ENCODE results near the gene DNTTIP2. TPM values are rescaled to one million over a fixed set of nuclear protein-coding genes. Genes with fewer than 3 reads are reported as not detected.
"Not testable (repeated sequence)": the region's sequence is repeated elsewhere in the genome, so short reads cannot be mapped to it uniquely, and the experiment has no call there.

The DNTTIP2 gene
- total RNA-seq, 1 donor from 2014 or later: 50.8 TPM

DNA sequence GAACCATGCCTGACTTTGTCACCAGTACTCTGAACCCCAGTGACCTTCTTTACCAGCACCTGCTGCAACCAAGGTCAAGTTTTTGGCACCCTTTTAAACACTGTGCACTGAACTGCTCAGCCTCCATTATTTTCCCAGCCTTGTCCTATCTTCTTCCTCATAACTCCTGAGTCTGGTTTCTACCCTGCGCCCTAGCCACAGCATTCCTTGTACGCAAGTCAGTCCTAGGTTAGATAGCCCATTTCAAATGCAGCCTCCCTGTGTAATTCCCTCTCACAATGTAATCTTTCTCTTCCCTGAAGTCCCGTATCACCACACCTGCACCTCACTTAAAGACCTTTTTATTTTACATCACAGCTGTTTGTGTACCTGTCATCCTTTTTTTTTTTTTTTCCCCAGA is 37.2 kb downstream of the DNTTIP2 start:
- no peaks in the 10 kb centered on the region for H3K9me3 Mint-ChIP-seq (ENCODE audit: low read depth)
- H3K4me3 Mint-ChIP-seq (ENCODE audit: low read depth): no peak overlapping the region
- TF ChIP-seq, protein P1, sequence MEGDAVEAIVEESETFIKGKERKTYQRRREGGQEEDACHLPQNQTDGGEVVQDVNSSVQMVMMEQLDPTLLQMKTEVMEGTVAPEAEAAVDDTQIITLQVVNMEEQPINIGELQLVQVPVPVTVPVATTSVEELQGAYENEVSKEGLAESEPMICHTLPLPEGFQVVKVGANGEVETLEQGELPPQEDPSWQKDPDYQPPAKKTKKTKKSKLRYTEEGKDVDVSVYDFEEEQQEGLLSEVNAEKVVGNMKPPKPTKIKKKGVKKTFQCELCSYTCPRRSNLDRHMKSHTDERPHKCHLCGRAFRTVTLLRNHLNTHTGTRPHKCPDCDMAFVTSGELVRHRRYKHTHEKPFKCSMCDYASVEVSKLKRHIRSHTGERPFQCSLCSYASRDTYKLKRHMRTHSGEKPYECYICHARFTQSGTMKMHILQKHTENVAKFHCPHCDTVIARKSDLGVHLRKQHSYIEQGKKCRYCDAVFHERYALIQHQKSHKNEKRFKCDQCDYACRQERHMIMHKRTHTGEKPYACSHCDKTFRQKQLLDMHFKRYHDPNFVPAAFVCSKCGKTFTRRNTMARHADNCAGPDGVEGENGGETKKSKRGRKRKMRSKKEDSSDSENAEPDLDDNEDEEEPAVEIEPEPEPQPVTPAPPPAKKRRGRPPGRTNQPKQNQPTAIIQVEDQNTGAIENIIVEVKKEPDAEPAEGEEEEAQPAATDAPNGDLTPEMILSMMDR (IDR thresholded peaks at IDR 0.05; ENCODE audit: unreplicated experiment): no peak
- H3K36me3 Mint-ChIP-seq (ENCODE audit: insufficient read depth): no peaks in the 10 kb centered on the region
- H3K27ac Mint-ChIP-seq: no peak overlapping the region
- H3K4me1 Mint-ChIP-seq (ENCODE audit: low read depth): peaks cover 7% of the 10 kb centered on the region
- no peak for DNase-seq (ENCODE audit: low spot score, unreplicated experiment)
- H3K27me3 Mint-ChIP-seq: no peaks in the 10 kb centered on the region

DNA sequence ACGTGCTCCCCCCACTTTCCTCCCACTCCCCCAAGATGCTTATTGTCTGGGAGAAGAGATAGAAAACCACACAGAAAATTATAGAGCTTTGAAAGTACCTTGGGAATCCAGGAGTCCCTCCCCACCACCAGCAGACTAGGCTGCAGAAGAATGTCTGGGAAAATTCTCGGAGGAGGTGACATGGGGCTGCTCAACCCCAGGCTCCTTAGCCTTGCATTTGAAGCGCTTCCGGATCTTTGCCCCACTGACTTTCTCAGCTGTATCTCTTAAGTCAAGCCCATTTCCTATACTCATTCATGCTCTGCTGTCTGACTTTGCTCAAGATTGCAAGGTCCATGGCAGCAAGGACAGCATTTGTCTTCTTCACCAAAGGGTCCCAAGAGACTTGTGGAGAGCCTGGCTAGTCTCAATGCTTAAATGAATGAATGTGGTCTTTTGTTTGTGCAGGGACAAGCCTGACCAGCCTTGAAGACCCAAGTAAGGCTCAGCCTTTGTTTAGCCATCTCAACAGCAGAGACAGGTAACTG is 38.0 kb downstream of the DNTTIP2 start:
- no peak for DNase-seq (ENCODE audit: low spot score, unreplicated experiment)
- Mint-ChIP-seq H3K4me1 (ENCODE audit: low read depth) (peaks cover 7% of the 10 kb centered on the region), H3K27ac (no peak overlapping the region), H3K4me3 (ENCODE audit: low read depth) (no peak overlapping the region), H3K27me3 (no peaks in the 10 kb centered on the region), H3K9me3 (ENCODE audit: low read depth) (no peaks in the 10 kb centered on the region), H3K36me3 (ENCODE audit: insufficient read depth) (no peaks in the 10 kb centered on the region)
- TF ChIP-seq, protein P1 (IDR thresholded peaks at IDR 0.05; ENCODE audit: unreplicated experiment): no peak

DNA sequence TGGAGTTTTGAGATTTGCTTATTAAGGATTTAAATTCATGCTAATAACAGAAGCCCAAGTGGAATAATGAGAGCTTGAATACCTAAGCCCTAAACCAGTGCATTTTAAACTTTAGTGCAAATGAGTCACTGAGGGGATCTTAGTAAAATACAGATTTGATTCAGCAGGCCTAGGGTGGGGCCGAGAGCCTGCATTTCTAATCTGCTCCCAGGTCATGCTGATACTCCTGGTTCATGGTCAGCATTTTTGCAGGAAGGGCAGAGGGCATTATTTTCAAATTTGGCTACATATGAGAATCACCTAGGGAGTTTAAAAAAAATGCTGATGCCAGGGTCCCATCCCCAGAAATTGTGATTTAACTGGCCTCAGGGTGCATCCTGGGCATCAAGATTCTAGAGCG is 39.3 kb downstream of the DNTTIP2 start:
- Mint-ChIP-seq H3K4me1 (ENCODE audit: low read depth) (peaks cover 2% of the 10 kb centered on the region), H3K36me3 (ENCODE audit: insufficient read depth) (no peaks in the 10 kb centered on the region), H3K9me3 (ENCODE audit: low read depth) (peaks cover 6% of the 10 kb centered on the region), H3K27ac (no peak overlapping the region), H3K27me3 (no peaks in the 10 kb centered on the region), H3K4me3 (ENCODE audit: low read depth) (no peak overlapping the region)
- no peak for DNase-seq (ENCODE audit: low spot score, unreplicated experiment)
- TF ChIP-seq, protein P1 (IDR thresholded peaks at IDR 0.05; ENCODE audit: unreplicated experiment): no peak

DNA sequence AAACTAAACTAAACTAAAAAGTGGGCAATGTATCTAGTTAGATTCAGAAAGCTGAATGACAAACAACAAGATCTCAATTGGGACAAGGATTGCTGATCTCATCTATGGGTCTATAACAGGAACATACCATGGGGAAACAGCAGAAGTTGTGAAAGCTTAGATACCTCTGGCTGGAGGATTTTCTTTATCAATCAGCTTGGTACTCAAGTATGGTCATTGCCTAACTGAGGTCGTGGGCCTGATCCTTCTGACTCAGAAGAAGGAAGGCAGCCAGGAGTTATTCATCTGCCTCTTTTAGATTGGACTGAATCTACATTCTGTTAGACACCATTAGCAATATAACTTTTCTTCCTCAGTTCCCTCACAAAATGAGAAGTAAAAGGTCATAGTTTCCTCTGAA is 39.7 kb downstream of the DNTTIP2 start:
- Mint-ChIP-seq H3K4me3 (ENCODE audit: low read depth) (no peak overlapping the region), H3K27ac (no peak overlapping the region), H3K36me3 (ENCODE audit: insufficient read depth) (peaks cover 1% of the 10 kb centered on the region), H3K4me1 (ENCODE audit: low read depth) (peaks cover under 1% of the 10 kb centered on the region), H3K27me3 (no peaks in the 10 kb centered on the region), H3K9me3 (ENCODE audit: low read depth) (peaks cover 10% of the 10 kb centered on the region)
- DNase-seq (ENCODE audit: low spot score, unreplicated experiment): no peak
- TF ChIP-seq, protein P1 (IDR thresholded peaks at IDR 0.05; ENCODE audit: unreplicated experiment): no peak

DNA sequence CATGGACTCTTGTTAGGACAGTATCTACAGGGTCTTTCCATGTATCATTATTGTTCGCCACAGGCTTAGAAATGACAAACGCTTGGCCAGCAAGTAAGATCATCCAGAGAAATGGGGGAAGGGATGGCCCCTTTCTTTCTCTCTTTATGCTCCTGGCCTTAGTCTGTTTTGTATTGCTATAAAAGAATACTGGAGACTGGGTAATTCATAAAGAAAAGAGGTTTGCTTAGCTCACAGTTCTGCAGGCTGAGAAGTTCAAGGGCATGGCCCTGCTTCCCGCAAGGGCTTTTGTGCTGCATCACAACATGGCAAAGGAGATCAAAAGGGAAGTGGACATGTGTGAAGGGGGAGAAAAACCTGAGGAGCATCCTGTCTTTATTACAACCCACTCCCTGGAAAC is 41.0 kb downstream of the DNTTIP2 start:
- H3K9me3 Mint-ChIP-seq (ENCODE audit: low read depth): peaks cover 19% of the 10 kb centered on the region
- no peak for DNase-seq (ENCODE audit: low spot score, unreplicated experiment)
- no peaks in the 10 kb centered on the region for H3K27me3 Mint-ChIP-seq
- no peak overlapping the region for H3K4me3 Mint-ChIP-seq (ENCODE audit: low read depth)
- peaks cover 6% of the 10 kb centered on the region for H3K36me3 Mint-ChIP-seq (ENCODE audit: insufficient read depth)
- H3K27ac Mint-ChIP-seq: no peak overlapping the region
- no peaks in the 10 kb centered on the region for H3K4me1 Mint-ChIP-seq (ENCODE audit: low read depth)
- TF ChIP-seq, protein P1 (IDR thresholded peaks at IDR 0.05; ENCODE audit: unreplicated experiment): no peak

DNA sequence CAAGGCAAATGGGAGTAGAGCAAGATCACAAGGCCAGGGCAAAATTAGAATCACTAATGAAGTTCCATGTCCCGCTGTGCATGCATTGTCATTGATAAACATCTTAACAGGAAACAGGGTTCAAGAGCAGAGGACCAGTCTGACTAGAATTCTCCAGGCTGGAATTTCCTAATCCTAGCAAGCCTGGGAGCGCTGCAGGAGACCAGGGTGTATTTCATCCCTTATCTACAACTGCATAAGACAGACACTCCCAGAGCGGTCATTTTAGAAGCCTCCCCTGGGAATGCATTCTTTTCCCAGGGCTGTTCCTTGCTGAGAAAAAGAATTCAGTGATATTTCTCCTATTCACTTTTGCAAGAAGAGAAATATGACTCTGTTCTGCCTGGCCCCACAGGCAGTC is 45.7 kb downstream of the DNTTIP2 start:
- DNase-seq (ENCODE audit: low spot score, unreplicated experiment); H3K4me3 Mint-ChIP-seq (ENCODE audit: low read depth); H3K27ac Mint-ChIP-seq; H3K4me1 Mint-ChIP-seq (ENCODE audit: low read depth); H3K27me3 Mint-ChIP-seq: not testable (repeated sequence)
- Mint-ChIP-seq H3K9me3 (ENCODE audit: low read depth) (peaks cover 36% of the 10 kb centered on the region), H3K36me3 (ENCODE audit: insufficient read depth) (peaks cover 16% of the 10 kb centered on the region)
